Fibroblast of peridontal ligament (primary cell): Measurements from ENCODE around the gene MID2.
"Not testable (repeated sequence)": the region's sequence is repeated elsewhere in the genome, so short reads cannot be mapped to it uniquely, and the experiment has no call there.

Experiments used
- DNase-seq: peaks from one replicate; pipeline ENCODE4 v3.0.0-alpha.2; 2010; ENCODE audit errors: extremely low read depth

The MID2 gene

GRCh38 chrX:107825698-107826237, at the start of gene MID2:
TSS of gene MID2 (plus strand) at chrX:107825866. CDS start at chrX:107826427, 561 bp downstream.
- DNase-seq = no peak

GRCh38 chrX:107776649-107777535, 48.8 kb upstream of the MID2 start:
- DNase-seq = peak; percentile 87

GRCh38 chrX:107777536-107777832, 48.2 kb upstream of the MID2 start, which contains the start of gene NCBP2L:
TSS of gene NCBP2L (plus strand) at chrX:107777733. CDS start at chrX:107794221, 16,488 bp downstream.
- DNase-seq = no peak

- DNase-seq = no peak
Measured at GRCh38 chrX:107780525-107780924, 45.1 kb upstream of the MID2 start.

- no peak for DNase-seq
Measured at GRCh38 chrX:107787827-107788226, 37.8 kb upstream of the MID2 start.

GRCh38 chrX:107804427-107804826, 21.2 kb upstream of the MID2 start:
- no peak for DNase-seq

- DNase-seq = no peak
Measured at GRCh38 chrX:107805179-107805578, 20.5 kb upstream of the MID2 start.

- not testable (repeated sequence) for DNase-seq
Measured at GRCh38 chrX:107810053-107810452, 15.6 kb upstream of the MID2 start.

- DNase-seq = no peak
Measured at GRCh38 chrX:107818900-107819521, 6.7 kb upstream of the MID2 start.

GRCh38 chrX:107823042-107823441, 2.6 kb upstream of the MID2 start:
- DNase-seq = no peak

GRCh38 chrX:107823456-107823855, 2.2 kb upstream of the MID2 start:
- peak; percentile 72 for DNase-seq

- DNase-seq = peak; percentile 5
Measured at GRCh38 chrX:107826238-107827029, 768 bp downstream of the MID2 start.

GRCh38 chrX:107827030-107827831, 1.6 kb downstream of the MID2 start:
- peak; percentile 23 for DNase-seq

- DNase-seq = no peak
Measured at GRCh38 chrX:107827852-107828251, 2.2 kb downstream of the MID2 start.

- DNase-seq = no peak
Measured at GRCh38 chrX:107829878-107830277, 4.2 kb downstream of the MID2 start.

- no peak for DNase-seq
Measured at GRCh38 chrX:107831071-107831730, 5.5 kb downstream of the MID2 start.

GRCh38 chrX:107834275-107835201, 8.9 kb downstream of the MID2 start:
- peak; percentile 8 for DNase-seq

GRCh38 chrX:107836958-107837357, 11.3 kb downstream of the MID2 start:
- DNase-seq = no peak

GRCh38 chrX:107840971-107841370, 15.3 kb downstream of the MID2 start:
- no peak for DNase-seq
